PC-9 (cell line): ENCODE measurements around the gene NUP210. TPM values are rescaled to one million over a fixed set of nuclear protein-coding genes. Genes with fewer than 3 reads are reported as not detected.

Source experiments
- BruUV-seq: library from RNA; stranded (reverse); fragments of 400-500 nt; replicated peaks from 2 replicates; lab custom pipeline; 2021; lab: Mats Ljungman, UMichigan
- CTCF ChIA-PET: fragments of 300-600 bp; sonication (Branson Sonifier 250); formaldehyde crosslinking; loops from one replicate; lab custom pipeline; 2022; ENCODE audit warnings: antibody characterized with exemption; lab: Charles Lee
- POLR2A ChIA-PET: fragments of 300-600 bp; sonication (Branson Sonifier 250); formaldehyde crosslinking; loops from one replicate; lab custom pipeline; 2022; ENCODE audit warnings: antibody characterized with exemption; ENCODE audit not compliant: unreplicated experiment; lab: Charles Lee
- DNase-seq, 2 experiments: peaks; one replicate each; pipeline versions ENCODE4 v3.0.0 to v3.0.0-alpha.2; 2015 to 2022; ENCODE audit warnings: mixed read lengths in 1 of 2
- H2AFZ ChIP-seq: fragments of 200-600 bp; sonication (generic); 2 replicates; pipeline ENCODE4 v1.8.1; 2017; ENCODE audit warnings: antibody characterized with exemption
- H3F3A ChIP-seq: fragments of 200-600 bp; sonication (generic); 2 replicates; pipeline ENCODE4 v1.8.1; 2017; ENCODE audit warnings: antibody characterized with exemption, mild to moderate bottlenecking, low read depth; ENCODE audit not compliant: insufficient read depth
- H3K27ac ChIP-seq: fragments of 200-600 bp; sonication (generic); 2 replicates; pipeline ENCODE4 v1.6.1; 2016; ENCODE audit warnings: mixed run types
- H3K27me3 ChIP-seq: fragments of 200-600 bp; sonication (generic); 2 replicates; pipeline ENCODE4 v1.6.1; 2016; ENCODE audit warnings: low read depth, mixed run types; ENCODE audit not compliant: insufficient read depth
- H3K36me3 ChIP-seq: fragments of 200-600 bp; sonication (generic); 2 replicates; pipeline ENCODE4 v1.6.1; 2016; ENCODE audit warnings: low read depth, mixed run types
- H3K4me1 ChIP-seq: fragments of 200-600 bp; sonication (generic); replicated peaks from 2 replicates; pipeline ENCODE4 v1.6.1; 2016; ENCODE audit warnings: mixed run types; ENCODE audit not compliant: insufficient read depth
- H3K4me2 ChIP-seq: fragments of 200-600 bp; sonication (generic); 2 replicates; pipeline ENCODE4 v1.6.1; 2017; ENCODE audit warnings: mixed run types
- H3K4me3 ChIP-seq: fragments of 200-600 bp; sonication (generic); 2 replicates; pipeline ENCODE4 v1.6.1; 2016; ENCODE audit warnings: mixed run types
- H3K79me2 ChIP-seq: fragments of 200-600 bp; sonication (generic); 2 replicates; pipeline ENCODE4 v1.6.1; 2017; ENCODE audit warnings: low read depth, mixed run types
- H3K9me2 ChIP-seq: fragments of 200-600 bp; sonication (generic); 2 replicates; pipeline ENCODE4 v1.8.1; 2017; ENCODE audit warnings: mild to moderate bottlenecking; ENCODE audit not compliant: insufficient read depth
- H3K9me3 ChIP-seq: fragments of 200-600 bp; sonication (generic); 2 replicates; pipeline ENCODE4 v1.8.1; 2016; ENCODE audit warnings: low read depth; ENCODE audit not compliant: insufficient read depth
- H4K20me1 ChIP-seq: fragments of 200-600 bp; sonication (generic); 2 replicates; pipeline ENCODE4 v1.8.1; 2017; ENCODE audit not compliant: insufficient read depth
- EZH2 ChIP-seq: fragments of 200-600 bp; sonication (generic); IDR thresholded peaks from 2 replicates; pipeline ENCODE4 v1.8.0; 2017; ENCODE audit warnings: antibody characterized with exemption, low read depth
- intact Hi-C: fragments of 100-400 bp; cut with micrococcal nuclease; formaldehyde crosslinking; loops from one replicate; pipeline ENCODE4 v1.10.0; 2022; ENCODE audit not compliant: unreplicated experiment
- total RNA-seq: library from RNA; stranded (reverse); gene quantifications from 2 replicates; pipeline ENCODE4 v1.2.3, GENCODE V29; 2021
- TF ChIP-seq, protein P1 (sequence below): fragments of 200-600 bp; sonication (generic); conservative IDR thresholded peaks from 2 replicates; pipeline ENCODE4 v1.6.1; 2017; ENCODE audit warnings: mixed run types, antibody characterized with exemption, mild to moderate bottlenecking, moderate library complexity

Gene NUP210
- total RNA-seq, 1 experiment from 2014 or later, result 84.0 TPM

DNA sequence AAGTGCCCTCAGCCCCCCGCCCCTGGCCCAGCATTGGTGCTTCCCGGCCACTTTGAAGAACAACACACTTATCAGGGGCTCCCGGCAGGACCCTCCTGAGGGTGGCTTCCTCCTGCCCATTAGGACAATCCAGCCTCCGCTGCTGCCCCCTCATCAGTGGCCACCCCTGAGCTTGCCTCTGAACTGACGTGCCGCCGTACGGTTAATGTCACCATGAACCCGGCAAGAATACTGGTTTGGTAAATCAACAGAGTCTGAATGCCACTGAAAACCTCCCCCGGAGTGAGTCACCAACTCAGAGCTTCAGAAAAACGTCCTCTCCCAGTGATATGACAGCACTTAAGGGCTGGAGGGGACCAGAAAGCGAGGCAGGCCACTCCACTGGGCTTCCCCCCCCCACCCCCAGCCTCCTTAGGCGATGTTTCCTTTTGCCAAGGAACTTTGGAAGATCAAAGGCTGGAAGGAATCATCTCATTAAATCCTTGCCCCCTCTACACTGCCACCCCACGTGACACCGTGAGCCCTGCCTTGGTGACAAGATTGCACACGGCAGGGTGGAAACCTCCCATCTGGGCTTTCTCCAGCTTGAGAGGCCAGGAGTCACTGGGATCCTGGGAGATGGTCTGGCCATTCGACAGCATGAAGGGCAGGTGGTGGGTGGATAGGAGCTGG lies 142.1 kb downstream of the NUP210 start:
- peaks cover 12% of the 10 kb centered on the region; the same call in 1 of the 2 replicates for H3K4me1 ChIP-seq
- H3K4me2 ChIP-seq, result no peak overlapping the region
- DNase-seq, result peak in 1 of 2 experiments; percentile 33
- H3F3A ChIP-seq, result peaks cover 8% of the 10 kb centered on the region; the same call in 1 of the 2 replicates
- intact Hi-C loops, result no loop called here
- POLR2A ChIA-PET, result no interaction called here
- H3K9me2 ChIP-seq, result no peaks in the 10 kb centered on the region
- no peaks in the 10 kb centered on the region for H3K79me2 ChIP-seq
- H3K9me3 ChIP-seq, result no peaks in the 10 kb centered on the region
- CTCF ChIA-PET, result no interaction called here
- H3K27ac ChIP-seq, result no peak overlapping the region
- no peaks in the 10 kb centered on the region for H3K36me3 ChIP-seq
- H2AFZ ChIP-seq, result no peak overlapping the region
- no peaks in the 10 kb centered on the region for H4K20me1 ChIP-seq
- no peaks in the 10 kb centered on the region for H3K27me3 ChIP-seq
- TF ChIP-seq, protein P1, sequence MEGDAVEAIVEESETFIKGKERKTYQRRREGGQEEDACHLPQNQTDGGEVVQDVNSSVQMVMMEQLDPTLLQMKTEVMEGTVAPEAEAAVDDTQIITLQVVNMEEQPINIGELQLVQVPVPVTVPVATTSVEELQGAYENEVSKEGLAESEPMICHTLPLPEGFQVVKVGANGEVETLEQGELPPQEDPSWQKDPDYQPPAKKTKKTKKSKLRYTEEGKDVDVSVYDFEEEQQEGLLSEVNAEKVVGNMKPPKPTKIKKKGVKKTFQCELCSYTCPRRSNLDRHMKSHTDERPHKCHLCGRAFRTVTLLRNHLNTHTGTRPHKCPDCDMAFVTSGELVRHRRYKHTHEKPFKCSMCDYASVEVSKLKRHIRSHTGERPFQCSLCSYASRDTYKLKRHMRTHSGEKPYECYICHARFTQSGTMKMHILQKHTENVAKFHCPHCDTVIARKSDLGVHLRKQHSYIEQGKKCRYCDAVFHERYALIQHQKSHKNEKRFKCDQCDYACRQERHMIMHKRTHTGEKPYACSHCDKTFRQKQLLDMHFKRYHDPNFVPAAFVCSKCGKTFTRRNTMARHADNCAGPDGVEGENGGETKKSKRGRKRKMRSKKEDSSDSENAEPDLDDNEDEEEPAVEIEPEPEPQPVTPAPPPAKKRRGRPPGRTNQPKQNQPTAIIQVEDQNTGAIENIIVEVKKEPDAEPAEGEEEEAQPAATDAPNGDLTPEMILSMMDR, result no peak
- no peak for TF ChIP-seq EZH2
- BruUV-seq, result no TSS peak
- H3K4me3 ChIP-seq, result no peak overlapping the region

DNA sequence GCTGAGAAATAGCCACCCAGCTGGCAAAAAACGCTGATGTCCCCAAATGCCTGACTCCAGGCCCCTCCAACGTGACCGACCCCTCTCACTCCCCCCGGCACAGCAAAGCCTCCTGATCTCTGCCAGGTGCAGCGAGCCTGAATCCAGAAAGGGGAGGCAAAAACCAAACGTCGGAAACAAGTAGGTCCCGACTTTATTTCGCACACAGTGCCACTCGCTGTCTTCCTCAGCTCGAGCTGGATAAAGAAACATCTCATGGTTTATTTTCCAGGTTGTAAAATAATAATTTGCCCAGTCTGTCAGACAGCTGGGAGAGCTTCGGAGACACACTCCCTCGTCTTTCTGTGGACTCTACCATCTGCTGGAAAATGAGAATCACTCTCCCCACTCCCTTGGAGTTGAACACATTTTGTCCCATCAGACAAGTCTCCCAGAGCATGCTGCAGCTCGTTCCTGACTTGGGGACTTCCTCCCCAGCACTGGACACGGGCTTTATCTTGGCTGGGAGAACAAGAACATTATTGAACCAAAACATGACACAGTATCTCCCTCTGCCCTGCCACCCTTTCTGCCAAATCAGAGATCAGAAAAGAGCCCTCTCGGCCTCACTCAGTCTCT lies 142.8 kb downstream of the NUP210 start:
- H3K9me3 ChIP-seq, result no peaks in the 10 kb centered on the region
- no peaks in the 10 kb centered on the region for H3K36me3 ChIP-seq
- no peak overlapping the region for H3K4me2 ChIP-seq
- no peak for DNase-seq
- no peak for TF ChIP-seq EZH2
- TF ChIP-seq, protein P1, result no peak
- no peaks in the 10 kb centered on the region for H3K9me2 ChIP-seq
- ChIA-PET POLR2A (no interaction called here), CTCF (interaction anchor here (0.7 kb wide), 1 partner anchor 248 kb away, joined by 6 read pairs; no protein-coding TSS in a partner anchor)
- no peaks in the 10 kb centered on the region for H3K79me2 ChIP-seq
- BruUV-seq, result no TSS peak
- peaks cover 12% of the 10 kb centered on the region; the same call in 1 of the 2 replicates for H3K4me1 ChIP-seq
- intact Hi-C loops, result no loop called here
- no peak overlapping the region for H2AFZ ChIP-seq
- H3K27me3 ChIP-seq, result no peaks in the 10 kb centered on the region
- H4K20me1 ChIP-seq, result no peaks in the 10 kb centered on the region
- no peak overlapping the region for H3K27ac ChIP-seq
- H3K4me3 ChIP-seq, result no peak overlapping the region
- peaks cover 8% of the 10 kb centered on the region; the same call in 1 of the 2 replicates for H3F3A ChIP-seq

DNA sequence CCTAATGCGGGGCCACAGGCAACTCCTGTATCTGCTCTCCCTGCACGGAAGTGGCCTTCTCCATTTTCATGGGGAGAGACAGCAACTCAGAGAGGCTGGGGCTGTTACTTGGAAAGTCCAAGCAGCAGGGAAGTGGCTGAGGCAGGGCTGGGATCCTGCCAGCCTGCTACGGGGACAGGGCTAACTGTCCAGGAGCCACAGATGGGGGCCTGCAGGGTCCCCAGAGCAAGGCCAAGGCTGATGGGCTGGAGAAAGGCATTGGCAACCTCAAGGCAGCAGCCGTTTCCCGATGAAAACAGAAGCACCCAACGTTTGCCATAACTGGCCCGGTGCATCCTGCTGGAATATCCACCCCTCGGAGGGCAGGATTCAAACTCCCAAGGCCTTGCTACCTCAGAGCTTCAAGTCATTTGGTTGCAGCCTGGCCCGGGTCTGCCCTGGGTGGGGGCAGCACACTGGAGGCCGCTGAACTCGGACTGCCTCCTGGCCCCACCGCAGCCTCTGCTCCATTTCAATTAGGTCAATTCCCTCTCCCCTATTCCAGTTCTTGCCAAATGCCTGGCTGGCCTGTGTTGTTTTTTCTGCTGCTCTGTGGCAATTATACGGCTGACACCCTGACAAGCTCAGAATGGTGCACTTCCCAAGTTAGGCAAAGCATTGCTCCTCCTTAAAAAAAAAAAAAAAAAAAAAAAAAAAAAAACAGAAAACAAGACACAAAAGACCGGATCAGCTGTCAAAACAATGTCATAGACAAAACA lies 143.5 kb downstream of the NUP210 start:
- Histone ChIP-seq H4K20me1 (no peaks in the 10 kb centered on the region), H3K9me3 (no peaks in the 10 kb centered on the region), H3K27me3 (no peaks in the 10 kb centered on the region), H3K79me2 (no peaks in the 10 kb centered on the region), H3K4me2 (no peak overlapping the region), H3F3A (peaks cover 8% of the 10 kb centered on the region; the same call in 1 of the 2 replicates), H3K4me3 (no peak overlapping the region), H3K36me3 (no peaks in the 10 kb centered on the region), H2AFZ (no peak overlapping the region), H3K4me1 (peaks cover 9% of the 10 kb centered on the region; the same call in 1 of the 2 replicates), H3K9me2 (no peaks in the 10 kb centered on the region), H3K27ac (no peak overlapping the region)
- intact Hi-C loops, result no loop called here
- no TSS peak for BruUV-seq
- POLR2A ChIA-PET, result no interaction called here
- CTCF ChIA-PET, result interaction anchor here (0.7 kb wide), 1 partner anchor 249 kb away, joined by 6 read pairs; no protein-coding TSS in a partner anchor
- TF ChIP-seq EZH2, result no peak
- TF ChIP-seq, protein P1, result no peak
- no peak for DNase-seq
